Body of pancreas (tissue), 4 donors: ENCODE data around the gene UCP2. TPM values are rescaled to one million over a fixed set of nuclear protein-coding genes. Genes with fewer than 3 reads are reported as not detected.
"Not testable (repeated sequence)": the region's sequence is repeated elsewhere in the genome, so short reads cannot be mapped to it uniquely, and the experiment has no call there.

Experiments used
- ATAC-seq: fragments of 150-250 bp; one replicate; pipeline ENCODE4 v1.9.1; 2016
- DNase-seq, 4 donors: peaks; one replicate each; pipeline ENCODE4 v3.0.0-alpha.2; 2019
- H3K27ac ChIP-seq, 4 donors: fragments of 200-600 bp; sonication (generic); 1 replicate in 3 of 4; 2 replicates in 1 of 4; pipeline versions ENCODE4 v1.5.1 to v1.6.1; 2016 to 2019; ENCODE audit warnings: mild to moderate bottlenecking in 1 of 4, mixed read lengths in 1 of 4, moderate library complexity in 1 of 4
- H3K27me3 ChIP-seq, 2 donors: fragments of 200-600 bp; sonication (generic); one replicate each; pipeline ENCODE4 v1.6.0; 2016; ENCODE audit warnings: mild to moderate bottlenecking in 1 of 2
- H3K36me3 ChIP-seq, 2 donors: fragments of 200-600 bp; sonication (generic); replicated peaks in 1 of 2; 2 replicates each; pipeline ENCODE4 v1.5.1; 2016; ENCODE audit warnings: low read depth in 2 of 2; ENCODE audit not compliant: insufficient read depth in 1 of 2
- H3K4me1 ChIP-seq: fragments of 200-600 bp; sonication (generic); one replicate; pipeline ENCODE4 v1.6.0; 2016
- H3K4me3 ChIP-seq, 2 donors: fragments of 200-600 bp; sonication (generic); 1 replicate in 1 of 2; 2 replicates in 1 of 2; pipeline ENCODE4 v1.5.1; 2016 to 2019
- H3K9me3 ChIP-seq, 3 donors: fragments of 200-600 bp; sonication (generic); 1 replicate in 2 of 3; 2 replicates in 1 of 3; pipeline ENCODE4 v1.5.1; 2016
- POLR2A ChIP-seq, 3 donors: fragments of 450-650 bp; IDR thresholded peaks; one replicate each; pipeline ENCODE4 v1.6.1; 2016; ENCODE audit warnings: antibody characterized with exemption in 3 of 3, mild to moderate bottlenecking in 2 of 3
- WGBS, 2 donors: methylation state at CpG; one replicate each; pipeline ENCODE4 v1.1.5; 2017; 5-methylcytosine and 5-hydroxymethylcytosine counted together
- intact Hi-C: fragments of 100-400 bp; cut with DNase I; formaldehyde crosslinking; loops from one replicate; pipeline ENCODE4 v1.15.1; 2023
- total RNA-seq, 2 donors: library from RNA; depleted of rRNA; stranded (reverse); fragments of >200 nt; gene quantifications; one replicate each; pipeline ENCODE4 v1.1.0, GENCODE V29; 2016
- TF ChIP-seq, protein P1 (sequence below), 7 experiments: fragments of 450-650 bp in 4 of 7; fragments of 200-600 bp in 3 of 7; sonication (generic) in 3 of 7; IDR thresholded peaks; one replicate each; pipeline ENCODE4 v1.5.1; 2016 to 2019; ENCODE audit warnings: antibody characterized with exemption in 7 of 7

The UCP2 gene
- total RNA-seq, 2 donors from 2014 or later = 10.9 to 17.1 TPM

- H3K4me1 ChIP-seq = peaks cover 7% of the 10 kb centered on the region
- intact Hi-C loops = no loop called here
- no peak for DNase-seq
These were observed 5.6 kb upstream of the UCP2 start for GRCh38 chr11:73988227-73988626.

GRCh38 chr11:73985661-73986060 is 3.0 kb upstream of the UCP2 start:
- H3K4me1 ChIP-seq = peaks cover 26% of the 10 kb centered on the region
- DNase-seq = not testable (repeated sequence)

More at GRCh38 chr11:73988227-73988626, 5.6 kb upstream of the UCP2 start:
- Histone ChIP-seq H3K27ac (no peak overlapping the region), H3K9me3 (no peaks in the 10 kb centered on the region), H3K27me3 (no peaks in the 10 kb centered on the region), H3K36me3 (no peaks in the 10 kb centered on the region), H3K4me3 (no peak overlapping the region)
- TF ChIP-seq, protein P1, sequence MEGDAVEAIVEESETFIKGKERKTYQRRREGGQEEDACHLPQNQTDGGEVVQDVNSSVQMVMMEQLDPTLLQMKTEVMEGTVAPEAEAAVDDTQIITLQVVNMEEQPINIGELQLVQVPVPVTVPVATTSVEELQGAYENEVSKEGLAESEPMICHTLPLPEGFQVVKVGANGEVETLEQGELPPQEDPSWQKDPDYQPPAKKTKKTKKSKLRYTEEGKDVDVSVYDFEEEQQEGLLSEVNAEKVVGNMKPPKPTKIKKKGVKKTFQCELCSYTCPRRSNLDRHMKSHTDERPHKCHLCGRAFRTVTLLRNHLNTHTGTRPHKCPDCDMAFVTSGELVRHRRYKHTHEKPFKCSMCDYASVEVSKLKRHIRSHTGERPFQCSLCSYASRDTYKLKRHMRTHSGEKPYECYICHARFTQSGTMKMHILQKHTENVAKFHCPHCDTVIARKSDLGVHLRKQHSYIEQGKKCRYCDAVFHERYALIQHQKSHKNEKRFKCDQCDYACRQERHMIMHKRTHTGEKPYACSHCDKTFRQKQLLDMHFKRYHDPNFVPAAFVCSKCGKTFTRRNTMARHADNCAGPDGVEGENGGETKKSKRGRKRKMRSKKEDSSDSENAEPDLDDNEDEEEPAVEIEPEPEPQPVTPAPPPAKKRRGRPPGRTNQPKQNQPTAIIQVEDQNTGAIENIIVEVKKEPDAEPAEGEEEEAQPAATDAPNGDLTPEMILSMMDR (IDR thresholded peaks at IDR 0.05) = no peak
- TF ChIP-seq POLR2A (IDR thresholded peaks at IDR 0.05) = no peak
- no peak for ATAC-seq
- 66 to 67% methylated on average over 7 of the region's 7 CpGs for WGBS, 2 donors

GRCh38 chr11:73983741-73984538 is 1.3 kb upstream of the UCP2 start:
- Histone ChIP-seq H3K9me3 (no peaks in the 10 kb centered on the region), H3K4me1 (peaks cover 37% of the 10 kb centered on the region), H3K4me3 (no peak overlapping the region), H3K36me3 (no peaks in the 10 kb centered on the region), H3K27ac (peak overlapping the region; percentile 36 to 90 (median 87)), H3K27me3 (no peaks in the 10 kb centered on the region)
- intact Hi-C loops = no loop called here
- no peak for ATAC-seq
- DNase-seq = no peak
- WGBS, 2 donors = 61 to 67% methylated on average over 18 of the region's 18 CpGs
- TF ChIP-seq POLR2A (IDR thresholded peaks at IDR 0.05) = no peak
- TF ChIP-seq, protein P1 (IDR thresholded peaks at IDR 0.05) = no peak

More at GRCh38 chr11:73985661-73986060, 3.0 kb upstream of the UCP2 start:
- H3K9me3 ChIP-seq, ATAC-seq, H3K27me3 ChIP-seq, H3K27ac ChIP-seq, intact Hi-C loops, H3K4me3 ChIP-seq, H3K36me3 ChIP-seq: not testable (repeated sequence)
- WGBS, 2 donors = 90 to 91% methylated on average over 4 of the region's 4 CpGs

GRCh38 chr11:73982990-73983740 is 522 bp upstream of the UCP2 start:
- H3K4me3 ChIP-seq = peak overlapping the region; percentile 10 to 52
- H3K27me3 ChIP-seq = no peaks in the 10 kb centered on the region
- H3K4me1 ChIP-seq = peaks cover 37% of the 10 kb centered on the region
- WGBS, 2 donors = 1 to 3% methylated on average over 26 to 56 of the region's 56 CpGs
- TF ChIP-seq, protein P1 (IDR thresholded peaks at IDR 0.05) = no peak
- peak; percentile 24 to 87 (median 77) for TF ChIP-seq POLR2A (IDR thresholded peaks at IDR 0.05)
- peak; percentile 90 to 95 (median 92) for DNase-seq
- intact Hi-C loops = no loop called here
- peak overlapping the region; percentile 36 to 90 (median 87) for H3K27ac ChIP-seq
- no peaks in the 10 kb centered on the region for H3K36me3 ChIP-seq
- ATAC-seq = peak; percentile 92
- no peaks in the 10 kb centered on the region for H3K9me3 ChIP-seq

DNA sequence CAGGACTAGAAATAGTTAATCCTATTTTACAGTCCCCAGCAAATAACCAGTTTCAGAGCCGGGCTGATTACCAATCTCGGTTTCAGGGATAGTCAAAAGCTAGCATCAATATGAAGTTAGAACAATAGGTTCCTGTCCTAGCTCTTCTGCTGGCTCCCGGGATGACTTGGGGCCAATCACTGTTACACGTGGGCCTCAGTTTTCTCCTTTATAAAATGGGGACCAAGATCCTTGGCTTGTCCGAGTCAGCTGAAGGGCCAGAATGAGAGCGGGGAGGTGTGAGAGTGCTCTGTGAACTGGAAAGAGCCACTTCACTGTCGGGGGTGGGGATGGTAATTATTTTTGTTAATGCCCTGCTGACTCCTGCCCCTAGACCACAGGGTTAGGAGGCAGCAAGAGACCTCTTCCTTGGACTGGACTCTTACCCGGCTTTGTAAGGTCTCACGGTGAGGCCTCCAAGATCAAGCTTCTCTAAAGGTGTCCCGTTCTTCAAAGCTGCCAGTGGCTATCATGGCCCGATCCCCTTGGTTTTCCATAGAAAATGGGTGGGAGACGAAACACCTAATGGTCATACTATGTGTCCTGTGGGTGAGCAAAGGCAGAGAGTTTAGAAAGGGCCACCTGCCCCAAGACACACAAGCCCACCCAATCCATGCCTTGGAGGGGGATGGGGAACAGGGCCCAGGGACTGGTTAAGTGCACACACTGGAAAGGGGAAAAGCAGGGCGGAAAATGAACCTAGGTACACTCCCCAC is 1.4 kb downstream of the UCP2 start:
- intact Hi-C loops = no loop called here
- Histone ChIP-seq H3K27ac (peak overlapping the region in 3 of 4 donors; percentile 18 to 90 (median 74)), H3K36me3 (no peaks in the 10 kb centered on the region), H3K9me3 (no peaks in the 10 kb centered on the region), H3K4me3 (no peak overlapping the region), H3K27me3 (no peaks in the 10 kb centered on the region), H3K4me1 (peaks cover 37% of the 10 kb centered on the region)
- WGBS, 2 donors = 73 to 77% methylated on average over 13 of the region's 13 CpGs
- ATAC-seq = no peak
- no peak for TF ChIP-seq POLR2A (IDR thresholded peaks at IDR 0.05)
- TF ChIP-seq, protein P1 (IDR thresholded peaks at IDR 0.05) = no peak
- no peak for DNase-seq
